Activated CD4-positive, alpha-beta T cell treated with anti-CD3 and anti-CD28 coated beads, Interleukin-2, amount 50 U/mL, for 48 hours (primary cell): Measurements from ENCODE around the gene OARD1.

Experiments used
- DNase-seq, 2 experiments: peaks; one replicate each; pipeline ENCODE4 v3.0.0-alpha.2; 2020

OARD1 gene

GRCh38 chr6:41074692-41075436, 2.7 kb upstream of the OARD1 start:
- DNase-seq: no peak

DNA sequence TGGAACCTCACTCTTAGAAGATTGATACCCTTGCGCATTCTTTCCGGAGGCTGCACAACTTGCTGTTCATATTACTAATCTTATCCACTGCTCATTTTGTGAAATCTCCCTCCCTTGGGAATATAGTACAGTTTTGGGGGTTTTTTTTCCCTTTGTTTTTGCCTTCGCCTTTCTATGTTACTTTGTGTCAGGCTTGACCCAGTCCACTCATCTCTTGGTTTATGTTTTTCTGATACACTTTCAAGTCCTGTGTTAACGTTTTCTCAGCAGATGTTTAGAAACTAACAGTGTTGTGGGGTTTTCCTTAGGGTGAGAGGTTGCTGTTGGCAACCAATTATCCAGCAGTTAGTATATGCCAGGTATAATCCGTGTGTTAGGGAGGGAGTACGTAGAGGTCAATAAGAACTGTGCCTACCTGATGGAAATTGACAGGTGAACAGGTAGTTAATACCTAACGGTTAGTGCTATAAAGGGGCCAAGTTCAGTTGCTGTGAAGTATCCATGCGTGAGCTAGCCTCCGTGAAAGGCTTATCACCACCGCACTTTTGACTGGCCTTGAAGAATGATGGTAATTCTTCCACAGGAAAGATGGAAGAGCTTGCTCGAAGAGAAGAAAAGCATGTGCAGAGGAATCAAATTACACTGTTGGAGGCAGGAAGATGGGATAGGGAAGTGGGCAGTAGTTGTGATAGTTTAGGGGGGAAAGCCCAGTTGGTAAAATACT, 2.0 kb upstream of the OARD1 start:
- no peak for DNase-seq

DNA sequence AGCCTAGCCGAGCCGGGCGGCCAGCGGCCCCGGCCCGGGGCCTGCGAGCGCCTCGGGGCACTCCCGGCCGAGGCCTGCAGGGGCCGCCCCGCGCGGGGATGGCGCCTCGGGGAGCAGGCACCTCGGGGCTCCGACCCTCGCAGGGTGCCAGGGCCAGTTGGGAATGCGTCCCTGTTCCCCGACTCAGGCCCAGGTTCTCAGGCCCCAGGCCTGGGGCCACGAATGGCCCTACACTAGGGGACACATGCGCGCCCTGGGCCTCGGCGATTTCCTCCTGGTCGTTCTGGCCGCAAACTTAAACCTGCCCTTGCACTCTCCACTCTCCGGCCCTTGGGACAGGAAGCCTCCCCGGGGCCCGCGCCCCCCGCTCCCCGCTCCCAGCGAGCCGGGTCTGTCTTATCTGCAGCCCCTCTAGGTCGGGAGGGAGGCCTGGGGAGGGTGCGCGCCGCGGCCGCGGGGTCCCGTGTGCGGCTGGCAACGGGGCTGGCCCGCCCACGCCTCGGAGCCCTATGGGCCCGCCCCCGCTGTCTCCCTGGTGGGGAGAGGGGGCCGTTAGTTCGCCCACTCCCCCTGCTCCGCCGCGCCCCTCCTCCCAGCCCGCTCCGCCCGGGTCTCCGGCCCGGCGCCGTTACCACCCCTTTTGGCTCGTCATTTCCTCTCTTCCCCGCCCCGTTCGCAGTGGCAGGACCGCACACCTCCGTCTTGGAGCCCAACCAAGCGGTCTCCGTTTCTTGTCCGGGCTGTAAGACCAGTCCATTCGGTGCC, 1.2 kb upstream of the OARD1 start:
- DNase-seq: peak; percentile 81 to 87

DNA sequence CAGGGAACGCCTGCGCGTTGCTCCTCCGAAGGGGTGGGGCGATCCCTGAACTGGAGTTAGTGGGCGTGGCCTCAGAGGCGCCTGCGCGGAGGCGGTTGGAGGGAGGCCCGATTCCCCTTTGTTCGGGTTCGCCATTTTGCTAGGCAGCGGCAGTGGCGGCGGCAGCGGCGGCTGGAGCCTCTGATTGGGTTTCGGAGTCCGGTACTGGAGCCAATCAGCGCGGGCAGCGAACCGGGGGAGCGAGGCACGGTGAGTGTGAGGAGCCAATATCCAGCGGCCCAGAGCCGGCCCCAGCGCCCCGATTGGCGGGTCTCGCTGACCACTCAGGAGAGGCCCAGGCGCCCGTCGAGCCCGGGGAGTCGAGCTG, 663 bp upstream of the OARD1 start, which contains the start of gene NFYA:
NFYA (plus strand) TSS at position 139 of the 367 bp plus-strand sequence. CDS start 6,116 bp downstream, outside the sequence.
- DNase-seq: peak in 1 of 2 experiments; percentile 100

GRCh38 chr6:41071501-41071922, 644 bp downstream of the OARD1 start:
- DNase-seq: no peak

DNA sequence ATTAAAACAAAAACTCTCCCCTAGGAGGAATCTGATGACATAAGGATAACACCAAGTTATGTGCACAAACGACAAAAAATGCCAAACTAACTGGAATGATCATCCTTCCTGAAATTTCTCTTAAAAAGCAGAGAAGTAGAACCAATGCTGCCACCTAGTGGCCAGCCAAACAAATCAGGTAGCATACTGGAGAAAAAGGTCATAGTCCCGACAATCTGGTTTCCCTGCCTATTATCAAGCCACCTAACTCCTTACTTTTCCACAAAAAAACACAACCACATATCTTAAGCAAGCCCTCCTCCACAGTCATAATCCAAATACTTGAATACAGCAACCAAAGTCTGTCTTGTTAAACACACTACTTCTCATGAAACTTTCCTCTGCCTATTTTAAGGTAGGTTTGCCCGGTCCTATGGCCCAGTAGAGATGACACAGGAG, 5.3 kb downstream of the OARD1 start:
- DNase-seq: peak; percentile 62 to 74

GRCh38 chr6:41065550-41066026, 6.6 kb downstream of the OARD1 start:
- no peak for DNase-seq

- no peak for DNase-seq
Observed at GRCh38 chr6:41064841-41065240, 7.3 kb downstream of the OARD1 start.

DNA sequence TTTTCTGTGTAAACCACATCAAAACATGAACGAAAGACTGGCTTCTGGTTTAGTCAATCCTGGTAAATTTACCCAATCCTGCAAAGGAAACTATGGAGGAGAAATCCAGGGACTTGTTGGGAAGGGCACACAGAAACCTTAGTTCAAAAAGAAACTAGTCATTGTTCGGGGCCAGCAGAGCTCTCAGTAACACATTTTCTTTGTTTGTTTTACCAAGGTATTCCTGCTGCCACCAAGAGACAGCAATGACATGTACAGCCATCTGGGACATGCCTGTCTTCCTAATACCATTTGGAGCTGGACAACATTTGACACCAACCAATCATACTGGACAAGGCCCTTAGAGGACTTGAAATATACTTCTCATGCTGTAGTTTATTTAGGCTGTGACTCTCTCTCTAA, 8.3 kb downstream of the OARD1 start:
- DNase-seq: no peak

DNA sequence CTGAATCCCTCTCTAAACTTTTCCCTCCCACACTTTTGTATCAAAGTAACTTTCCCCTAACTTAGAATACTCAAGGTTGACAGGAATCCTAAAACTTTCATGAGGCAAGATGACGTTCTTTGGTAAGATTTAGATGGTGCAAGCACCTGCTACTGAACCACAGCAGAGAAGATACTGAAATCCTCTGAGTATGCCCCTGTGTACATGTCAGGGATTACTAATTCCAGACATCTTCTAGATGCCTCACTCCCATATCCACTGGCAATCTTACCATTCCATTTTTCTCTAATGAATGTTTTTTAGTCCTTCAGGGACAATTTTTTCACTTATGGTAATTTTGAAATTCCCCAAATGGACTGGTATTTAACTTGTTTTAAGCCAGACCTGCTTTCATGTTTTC, 10.1 kb downstream of the OARD1 start:
- DNase-seq: no peak

- DNase-seq: no peak
Observed at GRCh38 chr6:41061196-41061726, 10.9 kb downstream of the OARD1 start.

- DNase-seq: no peak
Observed at GRCh38 chr6:41059556-41059955, 12.6 kb downstream of the OARD1 start.

DNA sequence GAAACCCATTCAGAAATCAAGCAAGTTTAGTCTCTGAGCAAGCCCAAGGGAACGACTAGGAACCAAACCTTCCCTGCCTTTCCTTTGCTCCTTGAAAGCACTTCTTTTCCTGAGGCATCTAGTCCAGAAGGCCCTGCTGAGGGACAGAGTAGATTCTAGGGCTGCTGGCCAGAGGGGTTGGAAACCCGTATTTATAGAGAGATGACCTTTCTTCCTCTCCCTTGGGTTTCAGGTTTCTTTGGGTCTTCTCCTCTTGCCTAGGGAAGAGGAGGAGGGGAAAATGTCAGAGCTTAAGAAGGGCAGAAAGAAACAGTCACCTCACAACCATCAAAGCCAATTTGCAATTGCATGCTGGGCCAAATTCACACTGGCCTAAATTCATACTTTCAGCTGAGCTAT, 13.4 kb downstream of the OARD1 start:
- DNase-seq: no peak

- no peak for DNase-seq
Observed at GRCh38 chr6:41056768-41057490, 15.2 kb downstream of the OARD1 start.

DNA sequence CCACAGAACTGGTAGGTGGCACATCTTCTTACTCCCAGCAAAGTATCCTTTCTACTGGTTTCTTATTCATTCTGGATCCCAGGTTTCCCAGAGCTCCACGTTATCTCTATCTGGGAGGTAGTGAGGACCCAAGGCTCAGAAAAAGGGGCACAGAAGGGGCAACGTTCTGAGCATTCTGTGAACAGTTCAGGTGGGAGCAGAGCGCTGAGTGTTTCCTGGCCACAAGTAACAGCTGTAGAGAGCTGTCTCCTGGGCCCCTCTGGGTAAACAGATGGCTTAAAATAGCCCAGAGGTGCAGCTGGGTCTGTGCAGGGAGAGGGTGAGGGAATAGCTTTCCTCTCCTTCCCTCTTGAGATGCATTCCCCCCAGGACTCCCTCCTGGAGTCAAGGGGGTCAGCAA, 17.0 kb downstream of the OARD1 start:
- DNase-seq: no peak

DNA sequence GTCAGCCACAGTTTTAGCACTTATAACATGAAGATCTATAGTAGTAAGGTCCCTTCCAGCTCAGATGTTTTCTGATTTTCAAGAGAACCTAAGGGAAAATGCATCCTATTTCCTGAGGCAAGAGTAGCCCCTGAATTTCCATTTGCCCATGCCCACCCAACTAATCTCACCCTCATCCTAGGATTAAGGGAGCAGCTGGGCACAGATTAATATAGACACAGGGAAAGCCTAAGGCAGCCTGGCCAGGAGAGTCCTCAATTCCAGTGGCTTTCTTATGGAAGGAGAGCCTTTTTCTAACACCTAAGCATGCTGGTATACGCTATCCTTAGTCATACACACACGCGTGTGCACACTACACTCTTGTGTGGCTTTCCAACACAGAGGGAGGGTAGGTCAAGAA, 17.6 kb downstream of the OARD1 start:
- no peak for DNase-seq

- DNase-seq: no peak
Observed at GRCh38 chr6:41053041-41053440, 19.1 kb downstream of the OARD1 start, which contains the start of gene APOBEC2. TSS of gene APOBEC2 (plus strand) at chr6:41053202. CDS start at chr6:41053348, 146 bp downstream.

GRCh38 chr6:41051873-41052272, 20.3 kb downstream of the OARD1 start:
- no peak for DNase-seq

GRCh38 chr6:41050536-41050935, 21.6 kb downstream of the OARD1 start:
- no peak for DNase-seq

DNA sequence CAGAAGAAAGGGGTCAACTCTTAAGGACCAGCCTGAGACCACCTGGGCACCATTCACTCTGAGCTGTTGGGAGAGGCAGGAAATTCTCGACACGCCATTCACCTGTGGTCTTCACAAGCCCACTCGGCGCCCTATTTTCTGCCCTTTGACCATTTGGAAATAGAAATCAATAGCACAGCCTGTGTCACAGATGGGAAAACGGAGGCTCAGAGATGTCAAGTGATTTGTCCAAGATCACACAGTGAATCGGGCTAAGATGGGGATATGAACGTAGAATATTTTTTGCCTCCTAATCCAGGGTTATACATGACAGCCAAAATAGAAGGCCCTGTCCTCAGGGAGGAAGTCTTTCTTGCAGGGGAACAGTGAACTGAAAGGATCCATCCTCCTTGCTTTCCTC, 22.2 kb downstream of the OARD1 start:
- no peak for DNase-seq

DNA sequence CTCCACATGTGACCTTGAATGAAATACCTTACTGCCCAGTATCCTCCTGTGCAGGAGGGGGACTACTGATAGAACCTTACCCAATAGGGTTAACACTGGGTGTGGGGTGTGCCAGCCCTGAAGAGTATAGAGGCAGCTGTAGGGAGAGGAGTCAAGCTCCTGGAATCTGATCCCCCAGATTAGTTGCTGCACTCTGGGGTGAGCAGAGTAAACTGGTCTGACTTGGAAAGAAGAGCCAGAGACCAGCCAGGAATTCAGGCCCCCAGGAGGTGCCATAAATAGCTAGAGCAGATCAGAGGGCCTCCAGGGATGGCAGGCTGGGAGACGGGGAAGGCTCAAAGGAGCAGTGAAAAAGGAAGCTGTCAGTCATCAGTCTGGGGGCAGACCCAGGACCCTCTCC, 22.6 kb downstream of the OARD1 start:
- DNase-seq: no peak
